NCI-H2171 treated with DMSO at 0.1 percent for 48 hours (cell line): ENCODE measurements around the gene ELAPOR1.
A peak's percentile ranks its signal among the peaks of the same experiment; 100 is the strongest.
"Not testable (repeated sequence)": the region's sequence is repeated elsewhere in the genome, so short reads cannot be mapped to it uniquely, and the experiment has no call there.

ENCODE experiments used
- DNase-seq: peaks from one replicate; lab custom pipeline; 2025; lab: John Stamatoyannopoulos, UW

ELAPOR1 gene

DNA sequence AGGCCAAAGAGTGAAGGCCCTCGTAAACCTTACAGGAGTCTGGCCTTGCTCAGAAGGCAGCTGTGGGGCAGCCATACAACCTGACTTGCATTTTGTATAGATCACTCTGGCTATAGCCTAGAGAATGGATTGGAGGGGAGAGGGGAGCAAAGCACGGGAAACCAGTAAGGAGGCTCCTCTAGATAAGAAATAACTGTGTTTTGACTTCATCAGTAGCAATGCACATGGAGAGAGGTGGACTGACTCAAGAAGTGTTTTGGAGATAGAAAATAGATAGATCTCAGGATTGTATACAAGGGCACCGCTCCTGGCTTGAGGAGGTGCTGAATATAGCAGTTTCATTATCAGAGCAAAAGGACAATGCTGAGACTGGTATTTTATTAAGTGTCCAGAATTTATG lies 26.5 kb downstream of the ELAPOR1 start:
- no peak for DNase-seq

DNA sequence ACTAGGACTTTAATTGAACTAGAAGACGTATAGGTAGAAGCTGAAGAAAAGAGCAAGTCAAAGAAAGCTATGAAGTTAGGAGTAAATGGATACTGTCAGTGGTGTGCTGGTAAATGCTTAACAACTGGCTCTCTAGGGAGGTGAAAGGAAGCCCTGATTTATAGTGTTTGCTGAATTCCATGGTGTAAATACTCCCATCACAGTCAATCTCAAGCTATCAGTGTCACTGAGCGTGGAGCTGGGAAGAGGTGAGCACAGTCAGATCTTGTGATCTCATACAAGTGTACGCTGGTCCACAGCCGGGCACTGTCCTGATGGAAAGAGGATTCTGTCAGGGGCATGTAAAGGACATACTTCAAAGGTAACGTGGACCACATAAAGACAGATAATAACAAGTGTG lies 28.3 kb downstream of the ELAPOR1 start:
- no peak for DNase-seq

DNA sequence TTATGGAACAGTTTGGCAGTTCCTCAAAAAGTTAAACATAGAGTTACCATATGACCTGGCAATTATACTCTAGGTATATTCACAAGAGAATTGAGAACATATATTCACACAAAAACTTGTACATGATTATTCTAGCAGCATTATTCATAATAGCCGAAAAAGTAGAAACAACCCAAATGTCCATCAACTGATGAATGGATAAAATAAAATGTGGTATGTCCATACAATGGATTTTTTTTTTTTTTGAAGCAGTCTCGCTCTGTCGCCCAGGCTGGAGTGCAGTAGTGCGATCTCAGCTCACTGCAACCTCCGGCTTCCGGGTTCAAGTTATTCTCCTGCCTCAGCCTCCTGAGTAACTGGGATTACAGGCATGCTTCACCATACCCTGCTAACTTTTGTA lies 28.8 kb downstream of the ELAPOR1 start:
- DNase-seq = not testable (repeated sequence)

DNA sequence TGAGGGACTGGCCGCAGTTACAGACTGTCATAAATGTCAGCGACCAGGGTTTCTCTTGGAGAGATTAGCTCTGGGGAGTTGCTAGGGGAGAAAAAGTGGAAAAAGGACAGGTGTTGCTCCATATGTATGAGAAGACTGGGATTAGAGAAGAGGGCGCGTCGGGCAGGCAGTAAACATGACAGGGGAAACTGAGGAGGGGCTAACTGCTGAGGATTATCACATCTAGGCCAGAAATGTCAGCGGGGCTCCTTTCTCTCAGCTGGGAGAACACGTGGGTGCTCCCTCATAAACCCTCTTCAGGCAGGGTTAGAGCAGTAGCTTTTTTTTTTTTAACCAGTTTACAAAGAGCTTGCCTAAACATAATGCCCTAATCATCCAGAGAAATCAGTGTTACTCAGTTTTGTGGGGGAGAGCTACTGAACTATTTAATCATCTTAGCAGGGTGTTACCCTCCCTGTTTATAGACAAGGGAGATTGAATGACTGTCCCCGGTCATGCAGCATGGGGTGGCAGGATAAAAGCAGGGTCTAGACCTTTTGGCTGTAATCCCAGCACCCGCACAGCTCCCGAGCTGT lies 35.2 kb downstream of the ELAPOR1 start:
- DNase-seq = peak; percentile 27

DNA sequence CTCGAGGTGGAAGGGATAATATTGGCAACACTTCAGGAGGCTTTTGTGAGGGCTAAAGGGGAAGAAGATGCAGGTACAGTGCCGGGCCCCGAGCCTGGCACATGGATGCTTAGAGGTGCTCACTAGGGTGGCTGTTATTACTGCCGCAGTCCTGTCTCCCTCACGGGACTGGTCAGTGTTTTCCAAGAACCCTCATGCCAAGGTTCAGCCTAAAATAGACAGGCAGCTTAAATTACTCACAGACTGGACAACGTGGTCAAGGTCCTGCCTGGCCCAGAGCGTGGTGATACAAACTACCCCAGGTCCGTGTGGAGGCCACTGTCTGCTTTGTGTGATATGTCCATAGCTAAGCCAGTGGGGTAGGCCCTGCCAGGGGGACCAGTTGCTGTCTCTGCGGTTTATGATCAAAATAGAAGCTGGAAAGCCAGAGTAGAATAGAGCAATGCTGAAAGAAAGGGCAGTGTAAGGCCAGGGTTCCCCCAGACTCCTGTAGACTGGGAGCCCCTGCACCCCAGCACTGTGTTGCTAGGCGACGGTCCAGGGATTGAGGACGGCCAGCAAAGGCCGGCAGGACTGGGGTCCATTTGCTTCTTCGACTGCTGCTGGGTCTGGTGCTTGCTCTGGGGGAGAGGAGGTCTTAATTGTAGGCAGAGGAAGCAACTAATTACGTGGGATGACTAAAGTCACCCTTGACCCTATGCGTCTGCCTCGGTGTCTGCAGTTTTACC lies 36.1 kb downstream of the ELAPOR1 start:
- DNase-seq = no peak

DNA sequence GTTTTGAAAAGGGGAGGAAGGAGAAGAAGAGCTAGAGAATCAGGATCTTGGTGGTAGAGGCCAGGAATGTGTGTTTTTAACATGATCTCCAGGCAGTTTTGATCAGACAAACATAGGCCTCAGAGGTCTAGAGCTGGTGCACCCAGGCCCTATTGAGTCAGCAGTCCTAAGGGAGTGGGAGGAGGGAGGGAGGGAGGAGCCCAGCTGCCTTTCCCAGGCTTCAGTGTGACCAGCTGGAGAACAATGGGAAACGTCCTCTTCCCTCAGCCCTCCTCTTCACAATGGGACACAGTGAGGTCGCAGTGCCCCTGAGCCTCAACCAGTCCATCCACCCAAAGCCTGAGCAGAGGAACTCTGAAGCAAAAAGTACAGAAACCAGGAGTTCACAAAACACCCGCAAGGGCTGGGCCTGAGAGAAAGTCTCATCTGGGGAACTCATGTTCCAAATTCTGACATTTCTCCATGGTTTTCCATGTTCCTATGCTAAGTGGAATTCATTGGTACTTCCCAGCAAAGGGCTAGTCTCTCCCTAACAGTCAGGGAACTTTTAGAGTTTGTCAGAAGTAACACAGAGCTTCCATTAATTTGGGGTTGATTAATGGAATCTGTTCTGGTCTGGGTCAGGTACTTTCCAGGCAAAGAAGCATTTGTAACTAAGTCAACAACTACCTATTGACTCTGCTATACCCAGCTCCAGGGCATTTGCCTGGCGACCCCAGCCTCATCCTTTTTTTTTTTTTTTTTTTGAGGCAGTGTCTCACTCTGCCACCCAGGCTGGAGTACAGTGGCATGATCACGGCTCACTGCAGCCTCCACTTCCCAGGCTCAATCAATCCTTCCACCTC lies 37.5 kb downstream of the ELAPOR1 start:
- DNase-seq = peak; percentile 27

DNA sequence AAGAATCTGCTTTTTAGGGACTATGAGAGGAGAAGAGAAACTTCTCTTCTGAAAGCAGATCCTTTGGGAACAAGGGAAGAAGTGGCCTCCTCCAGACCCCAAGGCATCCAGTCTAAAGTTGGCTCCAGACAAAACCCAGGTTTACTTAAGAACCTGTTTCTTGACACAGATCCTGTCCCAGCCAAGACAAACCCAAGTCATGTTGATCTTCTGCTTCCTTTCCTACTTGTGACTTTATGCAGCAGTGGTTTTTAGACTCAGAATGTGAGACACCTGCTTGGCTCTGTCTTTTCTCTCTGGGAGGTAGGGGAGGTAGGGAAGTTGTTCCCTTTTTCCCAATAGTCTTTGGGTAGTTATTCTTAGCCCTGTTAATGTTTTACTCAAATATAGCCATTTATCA lies 38.3 kb downstream of the ELAPOR1 start:
- DNase-seq = no peak

DNA sequence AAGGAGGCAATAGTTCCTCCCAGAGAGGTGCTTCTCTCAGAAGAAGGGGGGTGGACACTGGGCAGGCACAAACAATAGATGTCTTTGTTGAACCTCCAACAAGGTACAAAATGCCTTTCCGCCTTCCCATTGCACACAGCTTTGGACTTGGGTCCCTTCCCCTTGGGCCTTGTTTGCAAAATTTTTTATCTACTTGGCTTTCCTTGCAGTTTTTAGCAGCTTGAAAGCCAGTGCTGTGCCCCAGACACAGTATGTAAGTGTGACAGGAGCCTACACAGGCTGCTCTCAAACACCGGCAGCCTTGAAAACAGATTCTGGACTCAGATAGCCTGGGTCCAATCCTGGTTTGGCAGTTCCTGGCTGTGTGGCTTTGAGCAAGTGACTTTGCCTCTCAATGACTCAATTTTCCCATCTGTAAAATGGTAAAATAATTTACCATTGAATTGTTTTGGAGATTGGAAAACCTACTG lies 43.0 kb downstream of the ELAPOR1 start:
- no peak for DNase-seq

DNA sequence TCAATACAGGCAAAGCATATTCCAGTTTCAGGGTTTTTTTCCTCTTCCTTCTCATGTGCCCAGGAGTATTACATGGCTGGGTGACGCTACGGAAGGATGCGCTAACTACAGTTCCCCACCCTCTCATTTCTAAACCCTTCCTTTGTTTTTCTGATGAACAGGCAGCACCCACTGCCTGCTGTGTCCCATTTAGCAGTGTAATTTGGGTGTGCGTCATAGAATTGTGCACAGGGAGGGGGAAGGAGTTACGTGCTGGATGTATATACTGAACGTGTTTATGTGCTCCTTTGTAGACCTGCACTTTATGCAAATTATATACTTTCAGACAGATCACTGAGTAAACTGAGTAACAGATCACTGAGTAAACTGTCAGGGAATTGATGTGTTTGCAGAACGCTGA lies 44.5 kb downstream of the ELAPOR1 start:
- DNase-seq = no peak

DNA sequence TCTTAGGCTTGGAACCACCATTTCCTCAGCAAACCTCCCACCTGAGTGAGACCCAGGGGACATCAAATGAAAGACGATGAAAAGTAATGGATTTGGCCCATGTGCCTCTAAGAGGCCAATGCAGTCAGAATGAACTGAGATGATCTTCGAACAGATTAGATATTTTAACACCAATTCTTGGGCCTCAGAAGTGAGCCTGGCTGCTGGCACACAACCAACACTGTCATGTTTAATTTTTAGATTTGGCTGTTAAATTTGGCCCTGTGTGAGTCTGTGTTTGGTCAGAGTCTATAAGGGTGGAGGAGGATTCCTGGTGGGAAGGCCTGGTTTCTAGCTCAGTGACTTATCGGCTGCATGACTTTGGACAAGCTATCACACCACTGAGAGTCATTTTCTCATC lies 45.4 kb downstream of the ELAPOR1 start:
- no peak for DNase-seq

DNA sequence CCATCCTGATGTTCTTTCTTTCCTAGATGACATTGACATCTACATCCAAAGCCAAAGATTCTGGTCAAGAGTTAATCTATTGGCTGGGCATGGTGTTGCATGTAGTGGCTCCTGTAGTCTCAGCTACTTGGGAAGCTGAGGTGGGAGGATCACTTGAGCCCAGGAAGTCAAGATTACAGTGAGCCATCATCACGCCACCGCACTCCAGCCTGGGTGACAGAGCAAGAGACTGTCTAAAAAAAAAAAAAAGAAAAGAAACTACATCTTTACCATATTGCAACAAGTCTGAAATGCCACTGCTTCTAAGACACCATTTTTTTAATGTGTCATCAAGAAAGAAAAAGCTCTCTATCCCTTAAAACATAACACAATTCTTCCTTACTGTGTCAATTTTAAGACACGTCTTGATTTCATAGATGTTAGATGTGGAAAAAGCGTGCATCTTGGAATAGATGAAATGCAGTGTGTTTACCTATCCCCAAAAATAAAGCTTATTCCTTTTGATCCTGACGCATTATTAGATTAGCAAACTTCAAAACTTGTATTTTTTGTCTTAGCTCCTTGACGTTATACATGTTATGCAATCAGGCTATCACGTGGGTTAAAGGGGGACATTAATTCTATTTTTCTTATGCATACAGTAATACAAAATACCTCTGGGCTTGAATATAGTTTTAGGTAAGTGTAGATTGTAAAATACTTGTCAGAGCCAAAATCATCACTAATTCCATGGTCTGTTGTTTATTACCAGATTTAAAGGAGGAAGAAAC lies 46.3 kb downstream of the ELAPOR1 start:
- no peak for DNase-seq

DNA sequence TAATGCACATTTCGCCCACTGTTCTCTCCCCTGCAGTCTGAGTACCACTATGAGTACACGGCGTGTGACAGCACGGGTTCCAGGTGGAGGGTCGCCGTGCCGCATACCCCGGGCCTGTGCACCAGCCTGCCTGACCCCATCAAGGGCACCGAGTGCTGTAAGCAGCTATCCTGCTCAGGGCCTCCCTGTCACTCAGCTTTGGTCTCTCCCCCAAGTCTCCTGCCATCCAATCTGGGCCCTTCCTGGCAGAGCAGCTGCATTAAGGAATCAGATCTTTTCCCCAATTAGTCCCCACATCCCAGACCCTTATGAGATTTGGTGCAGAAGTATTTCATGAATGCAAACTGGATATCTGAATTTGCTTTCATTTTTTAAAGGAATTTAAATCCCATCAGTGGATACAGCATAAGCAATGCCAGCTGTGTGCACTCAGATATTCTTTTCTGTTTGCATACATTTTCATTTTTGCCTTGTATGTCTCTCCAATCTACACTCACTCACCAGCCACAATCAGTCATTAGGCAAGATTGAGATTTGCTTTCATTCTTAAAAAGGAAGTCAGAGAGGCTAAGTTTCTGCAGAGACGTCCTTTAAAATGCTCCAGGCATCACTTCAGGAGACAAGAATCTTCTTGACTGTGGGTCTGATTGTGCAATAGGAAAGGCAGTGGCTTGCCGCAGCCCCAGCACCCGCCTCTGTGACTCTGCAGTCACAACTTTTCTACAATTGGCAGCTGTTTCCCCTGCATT lies 48.1 kb downstream of the ELAPOR1 start:
- DNase-seq = no peak

DNA sequence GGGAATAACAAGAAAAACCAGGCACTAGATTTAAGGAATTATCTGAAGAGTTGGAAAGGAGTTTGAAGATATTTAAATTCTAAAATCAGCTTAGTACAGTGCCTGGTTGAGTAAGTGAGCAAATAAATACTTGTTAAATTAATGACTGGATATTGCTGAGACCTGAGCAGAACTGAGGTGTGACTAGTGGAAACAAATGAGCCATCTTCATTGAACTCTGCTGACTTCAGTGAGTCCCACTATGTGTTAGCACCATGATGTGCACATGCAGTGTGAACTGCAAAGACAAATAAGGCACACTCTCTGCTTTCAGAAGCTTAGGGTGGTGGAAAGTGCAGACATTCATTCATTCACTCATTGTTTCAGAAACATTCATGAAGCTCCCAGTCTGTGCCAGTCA lies 48.7 kb downstream of the ELAPOR1 start:
- no peak for DNase-seq

DNA sequence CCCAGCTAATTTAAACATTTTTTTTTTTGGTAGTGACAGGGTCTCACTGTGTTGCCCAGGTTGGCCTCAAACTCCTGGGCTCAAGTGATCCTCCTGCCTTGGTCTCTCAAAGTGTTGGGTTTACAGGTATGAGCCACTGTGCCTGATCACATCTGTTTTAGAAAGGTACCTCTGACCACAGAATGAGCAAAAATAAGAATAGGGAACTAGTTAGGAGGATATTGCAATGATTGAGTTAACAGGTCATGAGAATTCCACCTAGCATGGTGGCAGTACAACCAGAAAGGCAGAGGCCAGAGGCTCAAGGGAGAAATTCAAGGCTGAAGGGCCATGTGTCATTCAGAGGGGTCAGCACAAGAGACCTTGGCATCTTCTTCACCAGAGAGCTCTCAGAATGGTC lies 49.6 kb downstream of the ELAPOR1 start:
- DNase-seq = no peak
